Ascending aorta (tissue), 2 donors: ENCODE results near the gene SOHLH2. TPM values are rescaled to one million over a fixed set of nuclear protein-coding genes. Genes with fewer than 3 reads are reported as not detected.

ENCODE experiments used
- DNase-seq, 2 donors: peaks; one replicate each; pipeline ENCODE4 v3.0.0-alpha.2; 2019; ENCODE audit warnings: low spot score in 2 of 2
- H3K27ac ChIP-seq, 2 donors: fragments of 200-600 bp; sonication (generic); one replicate each; pipeline ENCODE4 v1.5.1; 2016 to 2017; ENCODE audit warnings: mild to moderate bottlenecking in 1 of 2
- H3K27me3 ChIP-seq: fragments of 200-600 bp; sonication (generic); one replicate; pipeline ENCODE4 v1.5.1; 2017
- H3K36me3 ChIP-seq, 2 donors: fragments of 200-600 bp; sonication (generic); one replicate each; pipeline ENCODE4 v1.5.1; 2016
- H3K4me1 ChIP-seq, 2 donors: fragments of 200-600 bp; sonication (generic); one replicate each; pipeline ENCODE4 v1.5.1; 2016 to 2017; ENCODE audit warnings: mild to moderate bottlenecking in 1 of 2
- H3K4me3 ChIP-seq, 2 donors: fragments of 200-600 bp; sonication (generic); one replicate each; pipeline ENCODE4 v1.5.1; 2016 to 2017; ENCODE audit warnings: mild to moderate bottlenecking in 1 of 2
- H3K9me3 ChIP-seq, 2 donors: fragments of 200-600 bp; sonication (generic); one replicate each; pipeline ENCODE4 v1.5.1; 2016
- intact Hi-C: fragments of 100-400 bp; cut with DNase I; formaldehyde crosslinking; loops from one replicate; pipeline ENCODE4 v1.15.1; 2023
- total RNA-seq: library from RNA; depleted of rRNA; stranded (reverse); fragments of >200 nt; gene quantifications from one replicate; pipeline ENCODE4 v1.1.0, GENCODE V29; 2016
- TF ChIP-seq, protein P1 (sequence below), 3 experiments: fragments of 200-600 bp in 2 of 3; fragments of 450-650 bp in 1 of 3; sonication (generic) in 2 of 3; IDR thresholded peaks; one replicate each; pipeline ENCODE4 v1.5.1; 2016 to 2019; ENCODE audit warnings: antibody characterized with exemption in 3 of 3, mild to moderate bottlenecking in 1 of 3, moderate library complexity in 1 of 3

SOHLH2 gene
- total RNA-seq, 1 donor from 2014 or later: not detected

DNA sequence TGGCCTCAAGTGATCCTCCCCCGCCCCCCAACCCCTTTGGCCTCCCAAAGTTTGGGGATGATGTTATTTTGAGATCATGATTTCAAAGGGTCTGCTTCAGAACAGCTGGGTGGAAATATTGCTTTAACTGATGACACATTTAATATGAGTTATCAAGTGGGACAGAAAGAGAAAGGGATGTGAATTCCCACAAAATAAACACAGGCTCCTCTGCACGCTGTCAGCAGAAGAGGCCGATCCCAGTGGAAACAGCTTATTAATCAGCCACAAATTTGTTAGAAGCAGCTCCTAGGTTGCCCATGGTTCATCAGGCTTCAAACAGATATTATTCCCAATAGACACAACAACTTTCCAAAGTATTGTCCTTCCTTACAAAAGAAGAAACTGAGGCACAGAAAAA is 87.9 kb downstream of the SOHLH2 start:
- Histone ChIP-seq H3K36me3 (no peaks in the 10 kb centered on the region), H3K9me3 (no peaks in the 10 kb centered on the region), H3K4me3 (no peak overlapping the region), H3K27me3 (no peaks in the 10 kb centered on the region), H3K27ac (no peak overlapping the region), H3K4me1 (no peaks in the 10 kb centered on the region)
- TF ChIP-seq, protein P1, sequence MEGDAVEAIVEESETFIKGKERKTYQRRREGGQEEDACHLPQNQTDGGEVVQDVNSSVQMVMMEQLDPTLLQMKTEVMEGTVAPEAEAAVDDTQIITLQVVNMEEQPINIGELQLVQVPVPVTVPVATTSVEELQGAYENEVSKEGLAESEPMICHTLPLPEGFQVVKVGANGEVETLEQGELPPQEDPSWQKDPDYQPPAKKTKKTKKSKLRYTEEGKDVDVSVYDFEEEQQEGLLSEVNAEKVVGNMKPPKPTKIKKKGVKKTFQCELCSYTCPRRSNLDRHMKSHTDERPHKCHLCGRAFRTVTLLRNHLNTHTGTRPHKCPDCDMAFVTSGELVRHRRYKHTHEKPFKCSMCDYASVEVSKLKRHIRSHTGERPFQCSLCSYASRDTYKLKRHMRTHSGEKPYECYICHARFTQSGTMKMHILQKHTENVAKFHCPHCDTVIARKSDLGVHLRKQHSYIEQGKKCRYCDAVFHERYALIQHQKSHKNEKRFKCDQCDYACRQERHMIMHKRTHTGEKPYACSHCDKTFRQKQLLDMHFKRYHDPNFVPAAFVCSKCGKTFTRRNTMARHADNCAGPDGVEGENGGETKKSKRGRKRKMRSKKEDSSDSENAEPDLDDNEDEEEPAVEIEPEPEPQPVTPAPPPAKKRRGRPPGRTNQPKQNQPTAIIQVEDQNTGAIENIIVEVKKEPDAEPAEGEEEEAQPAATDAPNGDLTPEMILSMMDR (IDR thresholded peaks at IDR 0.05): no peak
- intact Hi-C loops: no loop called here
- DNase-seq: no peak

DNA sequence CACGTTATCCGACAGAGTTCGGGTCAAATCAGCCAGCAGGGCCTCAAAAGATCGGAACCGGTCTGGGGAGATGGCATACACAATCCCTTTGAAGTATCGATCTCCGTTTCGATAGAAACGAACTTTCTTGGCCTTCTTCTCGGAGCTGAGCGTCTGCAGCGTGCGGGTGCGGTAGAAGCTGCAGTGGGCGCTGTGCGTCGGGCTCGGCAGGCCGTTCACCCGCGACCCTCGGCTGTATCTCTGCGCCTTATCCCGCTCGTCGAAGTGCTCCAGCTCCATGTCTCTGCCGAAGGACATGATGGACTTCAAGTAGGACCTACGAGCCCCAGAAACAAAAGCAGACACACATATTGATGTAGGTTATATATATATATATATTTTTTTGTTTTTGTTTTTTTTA is 88.5 kb downstream of the SOHLH2 start:
- H3K36me3 ChIP-seq: no peaks in the 10 kb centered on the region

DNA sequence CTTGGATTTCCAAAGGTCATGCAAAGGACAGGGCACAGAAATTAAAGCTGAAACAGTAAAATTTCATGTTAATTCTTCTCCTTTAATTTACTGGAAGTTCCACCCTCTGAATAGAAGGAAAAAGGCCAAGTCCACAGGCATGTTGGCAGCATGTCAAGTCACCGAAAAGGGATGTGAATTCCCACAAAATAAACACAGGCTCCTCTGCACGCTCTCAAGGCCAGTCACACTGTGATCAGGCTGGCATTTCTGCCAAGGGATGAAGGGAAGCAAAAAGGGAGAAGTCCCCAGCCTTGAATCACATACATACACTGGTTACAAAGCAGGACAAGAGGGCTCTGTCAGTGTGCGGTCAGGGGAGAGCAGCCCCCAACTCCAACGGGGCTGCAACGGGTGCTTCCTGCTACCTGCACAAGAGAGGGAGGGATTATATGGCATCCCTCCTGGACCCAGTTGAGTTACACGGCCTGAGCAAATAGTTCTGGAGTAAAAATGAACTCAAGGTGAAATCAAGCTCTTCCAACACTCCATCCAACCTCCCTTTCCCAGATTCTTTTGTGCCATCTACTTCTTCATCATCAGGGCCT is 90.0 kb downstream of the SOHLH2 start:
- TF ChIP-seq, protein P1 (IDR thresholded peaks at IDR 0.05): no peak
- DNase-seq: no peak
- intact Hi-C loops: no loop called here
- Histone ChIP-seq H3K4me3 (no peak overlapping the region), H3K27ac (no peak overlapping the region), H3K4me1 (no peaks in the 10 kb centered on the region), H3K36me3 (no peaks in the 10 kb centered on the region), H3K27me3 (no peaks in the 10 kb centered on the region), H3K9me3 (no peaks in the 10 kb centered on the region)

More for the DNA sequence above, 88.5 kb downstream of the SOHLH2 start:
- H3K27ac ChIP-seq: no peak overlapping the region
- intact Hi-C loops: no loop called here
- no peaks in the 10 kb centered on the region for H3K27me3 ChIP-seq
- TF ChIP-seq, protein P1 (IDR thresholded peaks at IDR 0.05): no peak
- no peaks in the 10 kb centered on the region for H3K9me3 ChIP-seq
- H3K4me1 ChIP-seq: no peaks in the 10 kb centered on the region
- no peak for DNase-seq
- no peak overlapping the region for H3K4me3 ChIP-seq

Other genes with a start within 250 kb of the SOHLH2 start
- 22.6 TPM for gene DCLK1, start 83.2 kb downstream of the SOHLH2 start, total RNA-seq
- 4.7 TPM for gene CCDC169, start 83.3 kb upstream of the SOHLH2 start, total RNA-seq
- gene SPART, start 131.8 kb upstream of the SOHLH2 start, total RNA-seq: 27.4 TPM
- not detected for gene CCNA1, start 217.9 kb upstream of the SOHLH2 start, total RNA-seq